ENCODE measurements around the gene RNPS1.

DNA sequence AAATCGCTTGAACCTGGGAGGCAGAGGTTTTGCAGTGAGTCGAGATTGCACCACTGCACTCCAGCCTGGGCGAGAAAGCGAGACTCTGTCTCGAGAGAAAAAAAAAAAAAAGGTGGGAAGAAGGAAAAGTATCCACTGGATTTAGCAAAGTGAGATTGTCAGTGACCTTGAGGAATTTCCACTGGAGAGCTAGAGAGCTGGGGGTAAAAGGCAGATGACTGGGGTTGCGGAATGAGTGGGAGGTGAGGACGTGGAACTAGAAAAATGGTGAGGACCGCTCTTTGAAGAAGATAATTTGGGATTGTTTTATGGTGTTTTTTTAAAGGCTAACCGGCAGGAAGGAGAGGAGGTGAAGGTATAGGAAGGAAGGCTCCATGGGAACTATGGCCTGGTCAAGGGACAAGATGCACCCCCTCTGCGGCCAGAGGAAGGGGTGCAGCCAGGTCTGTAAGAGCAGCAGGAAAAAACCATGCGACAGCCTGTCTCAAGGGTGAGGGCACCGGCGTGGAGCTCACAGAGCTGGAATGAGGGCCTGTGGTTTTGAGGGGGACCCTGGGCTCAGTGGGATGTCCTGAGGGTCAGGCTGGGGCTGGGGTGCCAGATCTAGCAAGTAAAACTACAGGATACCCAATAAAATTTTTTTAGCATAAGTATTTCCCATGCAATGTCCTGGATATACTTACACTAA, 63.4 kb downstream of the RNPS1 start:
- TF ChIP-seq, protein P1, sequence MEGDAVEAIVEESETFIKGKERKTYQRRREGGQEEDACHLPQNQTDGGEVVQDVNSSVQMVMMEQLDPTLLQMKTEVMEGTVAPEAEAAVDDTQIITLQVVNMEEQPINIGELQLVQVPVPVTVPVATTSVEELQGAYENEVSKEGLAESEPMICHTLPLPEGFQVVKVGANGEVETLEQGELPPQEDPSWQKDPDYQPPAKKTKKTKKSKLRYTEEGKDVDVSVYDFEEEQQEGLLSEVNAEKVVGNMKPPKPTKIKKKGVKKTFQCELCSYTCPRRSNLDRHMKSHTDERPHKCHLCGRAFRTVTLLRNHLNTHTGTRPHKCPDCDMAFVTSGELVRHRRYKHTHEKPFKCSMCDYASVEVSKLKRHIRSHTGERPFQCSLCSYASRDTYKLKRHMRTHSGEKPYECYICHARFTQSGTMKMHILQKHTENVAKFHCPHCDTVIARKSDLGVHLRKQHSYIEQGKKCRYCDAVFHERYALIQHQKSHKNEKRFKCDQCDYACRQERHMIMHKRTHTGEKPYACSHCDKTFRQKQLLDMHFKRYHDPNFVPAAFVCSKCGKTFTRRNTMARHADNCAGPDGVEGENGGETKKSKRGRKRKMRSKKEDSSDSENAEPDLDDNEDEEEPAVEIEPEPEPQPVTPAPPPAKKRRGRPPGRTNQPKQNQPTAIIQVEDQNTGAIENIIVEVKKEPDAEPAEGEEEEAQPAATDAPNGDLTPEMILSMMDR (IDR thresholded peaks at IDR 0.05), result no peak
- no peak for TF ChIP-seq POLR2A (IDR thresholded peaks at IDR 0.05)

Data from prostate gland (tissue), 2 donors.